IPS-18c (cell line): ENCODE results near the gene TET1.
A peak's percentile ranks its signal among the peaks of the same experiment; 100 is the strongest.
"Not testable (repeated sequence)": the region's sequence is repeated elsewhere in the genome, so short reads cannot be mapped to it uniquely, and the experiment has no call there.

Source experiments
- H3K4me3 ChIP-seq: 2 replicates; pipeline ENCODE4 v1.7.0; 2013; ENCODE audit warnings: low read depth, mild to moderate bottlenecking, low read length, moderate library complexity; ENCODE audit not compliant: insufficient read depth
- H3K9me3 ChIP-seq: one replicate; pipeline ENCODE4 v1.6.1; 2013; ENCODE audit warnings: mild to moderate bottlenecking, low read length, moderate library complexity; ENCODE audit not compliant: control insufficient read depth, insufficient read depth

TET1 gene

DNA sequence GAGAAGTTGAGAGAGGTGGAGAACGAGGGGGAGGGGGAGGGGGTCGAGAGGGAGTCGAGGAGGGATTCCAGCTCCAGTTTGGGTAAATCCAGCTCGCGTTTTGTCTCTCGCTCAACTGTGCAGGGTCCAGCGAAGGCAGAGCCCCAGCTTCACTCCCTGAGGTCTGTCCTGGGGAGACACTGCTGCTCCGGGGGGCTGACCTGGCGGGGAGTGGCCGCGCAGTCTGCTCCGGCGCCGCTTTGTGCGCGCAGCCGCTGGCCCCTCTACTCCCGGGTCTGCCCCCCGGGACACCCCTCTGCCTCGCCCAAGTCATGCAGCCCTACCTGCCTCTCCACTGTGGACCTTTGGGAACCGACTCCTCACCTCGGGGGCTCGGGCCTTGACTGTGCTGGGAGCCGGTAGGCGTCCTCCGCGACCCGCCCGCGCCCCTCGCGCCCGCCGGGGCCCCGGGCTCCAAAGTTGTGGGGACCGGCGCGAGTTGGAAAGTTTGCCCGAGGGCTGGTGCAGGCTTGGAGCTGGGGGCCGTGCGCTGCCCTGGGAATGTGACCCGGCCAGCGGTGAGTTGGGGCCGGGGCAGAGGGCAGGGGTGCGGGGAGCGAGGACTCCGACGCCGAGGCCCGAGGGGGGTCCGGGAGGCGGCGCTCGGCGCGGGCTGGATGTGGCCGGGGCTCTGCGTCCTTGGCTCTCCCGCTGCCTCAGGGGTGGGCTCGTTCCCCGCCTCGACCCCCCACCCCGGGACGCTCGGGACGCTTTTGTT, at the start of gene TET1:
TET1 (plus strand) TSS at position 152 of the 757 bp plus-strand sequence. CDS start 12,002 bp downstream, outside the sequence.
- H3K9me3 ChIP-seq = no peaks in the 10 kb centered on the region
- peak within 1 kb of the TSS; percentile 97 for H3K4me3 ChIP-seq

DNA sequence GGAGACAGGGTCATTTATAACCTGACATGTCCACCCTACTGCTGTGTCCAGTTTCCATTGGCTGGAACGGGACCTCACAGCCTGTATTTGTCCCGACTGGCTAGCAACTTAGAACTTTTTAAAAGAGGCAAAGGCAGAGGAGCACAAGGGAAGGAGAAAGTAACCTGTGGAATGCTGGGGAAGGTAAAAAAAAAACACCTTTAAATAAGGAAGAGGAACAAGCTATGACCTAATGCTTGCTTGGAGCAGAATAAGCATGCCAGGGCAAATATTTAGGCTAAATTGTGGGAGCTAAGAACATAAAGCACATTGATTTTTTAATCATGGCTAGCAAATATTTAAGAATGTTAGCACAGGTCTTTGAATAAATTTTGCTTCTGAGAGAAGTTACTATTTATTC, 43.9 kb upstream of the TET1 start:
- H3K9me3 ChIP-seq, H3K4me3 ChIP-seq: not testable (repeated sequence)

DNA sequence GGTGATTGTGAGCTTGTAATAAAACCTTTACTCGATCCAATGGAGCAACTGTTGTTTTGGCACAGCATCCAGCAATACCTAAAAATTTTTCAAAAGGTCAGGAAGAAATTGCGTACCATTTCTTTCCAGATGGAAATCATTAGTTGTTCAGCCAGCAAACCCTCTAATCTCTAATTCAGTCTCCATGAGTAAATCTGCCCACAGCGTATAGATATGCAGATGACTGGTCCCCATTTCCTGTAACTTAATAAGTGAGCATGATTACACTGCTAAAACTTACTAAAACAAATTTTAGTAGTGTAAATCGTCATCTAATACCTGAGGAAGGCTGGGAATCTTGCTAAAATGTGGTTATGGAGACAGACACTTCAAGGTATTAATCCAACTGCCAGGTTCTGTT, 43.4 kb upstream of the TET1 start:
- H3K4me3 ChIP-seq = no peak overlapping the region
- H3K9me3 ChIP-seq = no peaks in the 10 kb centered on the region

DNA sequence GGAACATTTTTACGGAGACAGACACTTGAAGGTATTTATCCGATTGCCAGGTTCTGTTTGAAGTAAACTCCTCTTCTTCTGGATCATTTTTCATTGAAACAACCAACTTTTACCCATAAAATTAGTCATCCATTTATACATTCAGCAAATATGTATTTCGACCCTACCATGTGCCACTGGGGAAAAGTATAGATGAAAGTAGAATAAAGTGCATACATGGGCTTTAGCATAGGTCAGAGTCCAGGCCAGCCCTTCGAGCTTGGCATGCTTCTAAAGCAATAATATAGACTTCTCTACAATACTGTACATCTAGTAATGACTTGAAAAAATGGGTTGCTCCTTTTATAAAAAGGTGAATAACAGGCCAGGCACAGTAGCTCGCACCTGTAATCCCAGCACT, 42.9 kb upstream of the TET1 start:
- no peaks in the 10 kb centered on the region for H3K9me3 ChIP-seq
- H3K4me3 ChIP-seq = no peak overlapping the region

DNA sequence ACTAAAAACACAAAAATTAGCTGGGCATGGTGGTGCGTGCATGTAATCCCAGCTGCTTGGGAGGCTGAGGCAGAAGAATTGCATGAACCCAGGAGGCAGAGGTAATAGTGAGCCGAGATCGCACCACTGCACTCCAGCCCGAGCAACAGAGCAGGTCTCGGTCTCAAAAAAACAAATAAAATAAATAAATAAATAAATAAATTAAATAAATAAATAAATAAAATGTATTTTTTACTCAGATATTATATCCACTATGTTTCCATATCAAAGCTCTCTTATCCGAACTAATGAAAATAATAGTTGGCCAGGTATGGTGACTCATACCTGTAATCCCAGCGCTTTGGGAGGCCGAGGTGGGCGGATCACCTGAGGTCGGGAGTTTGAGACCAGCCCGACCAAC, 41.5 kb upstream of the TET1 start:
- not testable (repeated sequence) for H3K4me3 ChIP-seq, H3K9me3 ChIP-seq

DNA sequence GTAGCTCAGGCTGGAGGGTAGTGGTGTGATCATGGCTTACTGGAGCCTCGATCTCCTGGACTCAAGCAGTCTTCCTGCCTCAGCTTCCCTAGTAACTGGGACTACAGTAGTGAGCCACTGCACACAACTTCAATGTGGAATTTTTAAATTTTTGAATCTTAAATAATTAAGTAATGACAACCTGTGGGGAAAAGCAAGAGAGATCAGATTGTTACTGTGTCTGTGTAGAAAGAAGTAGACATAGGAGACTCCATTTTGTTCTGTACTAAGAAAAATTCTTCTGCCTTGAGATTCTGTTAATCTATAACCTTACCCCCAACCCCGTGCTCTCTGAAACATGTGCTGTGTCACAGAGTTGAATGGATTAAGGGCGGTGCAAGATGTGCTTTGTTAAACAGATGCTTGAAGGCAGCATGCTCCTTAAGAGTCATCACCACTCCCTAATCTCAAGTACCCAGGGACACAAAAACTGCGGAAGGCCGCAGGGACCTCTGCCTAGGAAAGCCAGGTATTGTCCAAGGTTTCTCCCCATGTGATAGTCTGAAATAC, 34.6 kb upstream of the TET1 start:
- H3K4me3 ChIP-seq, H3K9me3 ChIP-seq: not testable (repeated sequence)

DNA sequence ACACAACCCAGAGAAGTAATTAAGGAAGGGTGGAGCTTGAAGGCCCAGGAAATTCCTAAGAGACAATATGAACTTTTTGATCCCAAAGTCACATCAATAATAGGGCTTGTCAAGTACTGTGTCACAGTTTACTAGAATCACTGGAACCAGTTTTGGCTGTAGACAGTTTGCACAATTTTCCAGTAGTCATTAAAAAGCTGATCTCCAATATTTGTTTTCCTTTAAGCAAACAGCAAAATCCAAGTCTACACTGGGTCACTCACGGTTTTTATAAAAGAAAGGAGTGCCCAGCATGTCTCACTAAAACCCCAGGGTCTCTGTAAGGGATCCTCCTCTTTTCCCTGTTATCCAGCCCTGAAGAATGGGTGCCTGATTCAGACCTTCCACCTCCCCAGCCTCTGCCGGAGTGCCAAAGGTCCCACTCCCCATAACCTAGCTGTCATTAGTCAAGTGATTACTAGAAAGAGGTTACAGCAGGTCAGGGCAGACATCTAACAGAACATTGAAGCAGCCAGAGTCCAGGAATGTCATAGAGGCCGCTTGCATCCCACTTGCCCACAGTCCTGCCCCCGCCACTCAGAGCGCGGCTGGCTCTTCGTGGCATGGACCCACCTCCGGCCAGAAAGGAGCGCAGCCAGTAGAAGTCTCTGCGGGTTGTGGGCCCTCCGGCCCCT, 33.4 kb upstream of the TET1 start:
- Histone ChIP-seq H3K9me3 (no peaks in the 10 kb centered on the region), H3K4me3 (peak overlapping the region; percentile 92)

DNA sequence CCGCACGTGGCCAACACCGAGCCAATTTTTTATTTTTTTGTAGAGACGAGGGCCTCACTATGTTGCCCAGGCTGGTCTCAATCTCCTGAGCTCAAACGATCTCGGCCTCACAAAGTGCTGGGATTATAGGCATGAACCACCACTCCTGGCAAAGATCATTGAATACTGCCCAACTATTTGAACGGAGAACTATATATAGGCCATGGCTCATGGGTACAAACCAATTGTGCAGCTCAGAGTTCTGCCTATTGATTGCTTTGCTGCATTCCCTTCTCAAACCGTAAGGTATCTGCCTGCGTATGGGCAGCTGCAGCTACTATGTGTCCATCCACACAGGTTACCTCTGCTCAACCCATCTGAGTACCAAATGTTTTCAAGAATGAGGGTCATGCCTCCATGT, 23.2 kb upstream of the TET1 start:
- no peaks in the 10 kb centered on the region for H3K9me3 ChIP-seq
- H3K4me3 ChIP-seq = no peak overlapping the region

DNA sequence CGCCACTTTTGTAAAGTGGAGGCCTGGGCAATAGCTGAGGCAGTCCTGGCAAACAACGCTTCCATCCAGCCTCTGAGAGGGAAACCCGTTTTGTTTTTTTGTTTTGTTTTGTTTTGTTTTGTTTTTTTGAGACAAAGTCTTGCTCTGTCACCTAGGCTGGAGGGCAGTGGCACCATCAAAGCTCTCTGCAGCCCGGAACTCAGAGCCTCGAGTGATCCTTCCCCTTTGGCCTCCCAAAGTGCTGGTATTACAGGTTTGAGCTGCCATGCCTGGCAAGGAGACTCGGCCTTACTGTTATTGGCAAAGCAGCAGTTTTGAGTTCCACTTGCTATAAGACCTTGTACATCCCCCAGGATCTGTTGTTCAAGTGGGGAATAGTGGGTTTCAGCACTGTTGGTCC, 22.3 kb upstream of the TET1 start:
- H3K9me3 ChIP-seq = no peaks in the 10 kb centered on the region

DNA sequence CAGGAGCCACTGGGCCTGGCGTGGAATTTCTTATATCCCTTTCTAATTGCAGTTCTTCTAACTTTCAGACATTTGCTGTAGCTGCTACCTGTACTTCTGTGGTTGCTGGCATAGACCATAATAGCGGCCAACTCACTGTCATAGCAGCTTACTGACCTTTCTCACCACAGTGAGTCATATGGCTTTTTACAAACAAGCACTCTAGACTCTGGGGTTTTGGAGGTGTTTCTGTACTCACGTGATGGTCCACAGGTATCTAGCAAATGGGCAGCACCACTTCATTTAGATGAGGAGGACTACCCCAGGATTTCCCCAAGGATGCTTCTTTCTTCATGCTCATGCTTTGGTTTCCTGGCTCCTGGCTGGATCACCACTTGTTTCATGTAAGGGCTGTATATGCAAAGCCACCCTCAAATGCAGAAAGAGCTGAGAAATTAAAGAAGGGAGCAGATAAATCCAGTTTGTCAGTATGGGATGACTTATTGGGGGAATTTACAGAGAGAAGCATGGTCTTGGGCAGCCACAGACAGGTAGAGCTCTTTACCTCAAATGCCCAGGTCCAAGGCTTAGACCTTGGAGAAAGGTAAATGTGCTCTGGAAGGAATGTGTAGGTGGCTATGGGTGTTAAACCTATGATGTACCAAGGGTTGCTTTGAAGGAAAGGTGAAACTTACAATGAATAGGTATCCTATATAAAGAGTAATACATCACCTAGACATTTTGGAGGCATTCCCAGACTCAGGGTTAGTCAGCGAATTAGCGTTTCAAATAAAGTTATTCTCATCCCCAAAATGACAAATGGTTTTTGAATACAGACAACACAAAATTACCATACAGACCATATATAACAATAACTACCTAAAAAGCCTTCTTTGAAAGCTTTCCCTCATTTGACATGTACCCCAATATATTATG, 16.9 kb upstream of the TET1 start:
- H3K4me3 ChIP-seq = no peak overlapping the region
- H3K9me3 ChIP-seq = no peaks in the 10 kb centered on the region

More for the DNA sequence above, 22.3 kb upstream of the TET1 start:
- H3K4me3 ChIP-seq = no peak overlapping the region

DNA sequence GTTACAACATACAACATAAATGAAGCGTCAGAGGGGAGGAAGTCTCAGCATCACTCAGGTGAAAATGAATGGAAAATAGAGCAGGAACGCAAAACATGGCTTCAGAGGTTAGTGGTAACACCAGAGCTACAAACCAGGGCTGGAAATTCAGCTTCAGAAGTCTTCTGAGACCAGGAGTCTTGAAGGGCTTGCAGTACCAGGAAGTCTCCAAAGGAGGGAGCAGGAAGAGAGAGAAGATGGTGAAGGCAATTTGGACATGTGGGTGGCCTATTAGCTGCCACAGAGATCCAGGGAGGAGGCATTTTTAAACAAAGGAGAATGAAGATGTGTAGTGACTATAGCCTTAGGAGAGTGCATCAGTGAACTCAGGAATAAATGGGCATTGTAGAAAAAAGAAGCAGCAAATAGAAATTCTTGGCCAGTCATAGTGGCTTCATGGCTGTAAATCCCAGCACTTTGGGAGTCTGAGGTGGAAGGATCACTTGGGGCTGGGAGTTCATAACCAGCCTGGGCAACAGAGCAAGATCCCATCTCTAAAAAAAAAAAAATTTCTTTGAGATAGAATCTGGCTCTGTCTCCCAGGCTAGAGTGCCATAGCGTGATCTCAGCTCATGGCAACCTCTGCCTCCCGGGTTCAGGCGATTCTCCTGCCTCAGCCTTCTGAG, 9.3 kb upstream of the TET1 start:
- H3K4me3 ChIP-seq = no peak overlapping the region
- no peaks in the 10 kb centered on the region for H3K9me3 ChIP-seq

DNA sequence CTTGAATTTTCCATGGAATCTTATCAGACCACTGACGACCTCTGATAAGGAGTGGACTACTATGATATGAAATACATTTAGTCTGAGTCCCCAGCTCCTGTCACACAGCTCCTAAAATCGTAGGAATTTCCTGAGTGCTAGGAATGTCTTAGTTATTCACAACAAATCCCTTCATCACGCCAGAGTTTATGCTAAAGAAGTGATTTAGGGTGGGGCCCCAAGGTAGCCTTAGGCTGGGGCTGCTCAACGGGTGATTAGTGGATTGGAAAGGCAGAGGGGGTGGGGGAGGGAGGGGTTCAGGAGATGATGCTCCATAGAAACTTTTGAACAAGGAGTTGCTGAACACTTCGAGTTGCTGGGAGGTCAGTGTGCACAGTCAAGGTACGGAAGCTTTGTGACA, 7.0 kb upstream of the TET1 start:
- Histone ChIP-seq H3K4me3 (peak overlapping the region; percentile 25; the same call in 1 of the 2 replicates), H3K9me3 (no peaks in the 10 kb centered on the region)

DNA sequence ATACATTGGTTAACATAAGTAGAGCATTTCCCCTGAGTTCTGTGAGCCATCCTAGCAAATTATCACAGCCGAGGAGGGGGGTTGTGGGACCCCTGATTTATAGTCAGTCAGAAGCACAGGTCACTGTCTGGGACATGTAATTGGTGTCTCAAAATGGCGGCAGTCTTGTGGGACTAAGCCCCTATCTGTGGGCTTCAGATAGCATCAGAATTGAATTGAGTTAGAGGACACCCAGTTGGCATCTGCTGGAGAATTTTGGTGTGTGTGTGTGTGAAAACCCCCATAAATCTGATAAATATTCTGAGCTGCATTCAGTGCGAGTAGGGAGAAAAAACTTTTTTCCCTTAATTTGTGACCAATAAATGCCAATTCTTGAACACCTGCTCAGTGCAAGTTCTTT, 6.5 kb upstream of the TET1 start:
- no peaks in the 10 kb centered on the region for H3K9me3 ChIP-seq
- H3K4me3 ChIP-seq = peak overlapping the region; percentile 25; the same call in 1 of the 2 replicates

DNA sequence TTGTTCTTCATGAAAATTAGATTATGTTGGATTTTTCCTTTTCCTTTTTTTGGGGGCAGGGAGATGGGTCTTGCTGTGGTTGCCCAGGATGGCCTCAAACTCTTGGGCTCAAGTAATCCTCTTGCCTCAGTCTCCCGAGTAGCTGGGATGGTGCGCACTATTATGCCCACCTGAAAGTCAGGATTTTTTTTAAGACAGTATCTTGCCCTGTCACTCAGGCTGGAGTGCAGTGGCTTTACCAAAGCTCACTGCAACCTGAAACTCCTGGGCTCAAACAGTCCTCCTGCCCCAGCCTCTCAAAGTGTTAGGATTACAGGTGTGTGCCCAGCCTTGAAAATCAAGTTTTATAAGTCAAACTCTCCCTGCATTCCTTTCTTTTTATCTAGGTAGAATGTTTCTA, 1.7 kb upstream of the TET1 start:
- no peaks in the 10 kb centered on the region for H3K9me3 ChIP-seq
- no peak overlapping the region for H3K4me3 ChIP-seq

DNA sequence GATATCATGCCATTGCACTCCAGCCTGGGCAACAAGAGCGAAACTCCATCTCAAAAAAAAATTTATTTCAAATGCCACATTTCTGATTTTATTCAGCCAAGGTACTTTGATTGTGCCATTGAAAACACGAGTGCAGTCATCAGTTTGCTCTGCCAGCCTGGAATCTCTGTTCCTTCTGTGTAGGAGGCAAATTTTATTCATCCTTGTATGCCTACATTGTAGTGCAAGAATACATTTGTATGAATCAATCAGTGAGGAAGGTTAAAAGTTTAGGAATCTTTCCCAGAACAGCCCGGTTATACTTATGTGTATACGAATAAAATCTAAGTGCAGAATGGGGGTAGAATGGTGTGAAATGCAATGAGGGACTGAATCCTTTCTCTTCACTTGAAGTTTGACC, 886 bp upstream of the TET1 start:
- no peak overlapping the region for H3K4me3 ChIP-seq
- H3K9me3 ChIP-seq = no peaks in the 10 kb centered on the region

DNA sequence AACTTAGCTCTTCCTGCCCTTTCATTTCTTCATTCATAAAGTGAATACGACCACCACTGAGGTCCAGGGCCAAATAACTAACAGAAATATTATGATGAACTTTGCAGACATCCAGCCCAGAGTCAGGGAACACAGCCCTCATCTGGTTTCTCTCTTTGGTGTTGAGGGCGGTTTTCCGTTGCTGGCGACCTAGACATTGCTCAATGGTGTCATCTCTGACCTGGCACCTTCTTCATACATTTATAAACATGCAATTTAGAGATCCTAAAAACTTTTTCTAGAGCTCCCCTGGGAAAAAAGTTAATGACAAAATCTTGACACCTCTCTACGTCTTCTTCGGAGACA, 324 bp upstream of the TET1 start:
- Histone ChIP-seq H3K9me3 (no peaks in the 10 kb centered on the region), H3K4me3 (peak overlapping the region; percentile 97; the same call in 1 of the 2 replicates)
